HTR-8/SVneo (cell line): ENCODE data around the gene FEZF2.

Experiments used
- DNase-seq: peaks from one replicate; pipeline ENCODE4 v3.0.0; 2011; ENCODE audit warnings: low spot score, mixed read lengths; ENCODE audit not compliant: insufficient read length
- FAIRE-seq: peaks from 2 replicates; lab custom pipeline; 2011; peaks lifted over from hg19 to GRCh38; lab: Jason Lieb, UNC

The FEZF2 gene

GRCh38 chr3:62355703-62356102 is 17.6 kb downstream of the FEZF2 start:
- DNase-seq (no peak), FAIRE-seq (no peak)

GRCh38 chr3:62343755-62344154 is 29.6 kb downstream of the FEZF2 start:
- FAIRE-seq (no peak), DNase-seq (no peak)

- FAIRE-seq, result no peak
- DNase-seq, result no peak
Measured at GRCh38 chr3:62335196-62335595, 38.2 kb downstream of the FEZF2 start.

- DNase-seq (no peak), FAIRE-seq (no peak)
Measured at GRCh38 chr3:62332835-62333244, 40.5 kb downstream of the FEZF2 start.

- DNase-seq, result no peak
- no peak for FAIRE-seq
Measured at GRCh38 chr3:62332017-62332416, 41.3 kb downstream of the FEZF2 start.

GRCh38 chr3:62329971-62330370 is 43.4 kb downstream of the FEZF2 start:
- FAIRE-seq (no peak), DNase-seq (no peak)

- FAIRE-seq (no peak), DNase-seq (no peak)
Measured at GRCh38 chr3:62325896-62326295, 47.5 kb downstream of the FEZF2 start.

- no peak for FAIRE-seq
- DNase-seq, result no peak
Measured at GRCh38 chr3:62323241-62323640, 50.1 kb downstream of the FEZF2 start.
